ENCODE data around the gene IL17RE.

IL17RE gene

GRCh38 chr3:9912294-9912935 lies 9.8 kb downstream of the IL17RE start:
- TF ChIP-seq TAF1 (IDR thresholded peaks at IDR 0.05; ENCODE audit: borderline replicate concordance, insufficient read depth, low read length) (no peak), FOXP2 (optimal IDR thresholded peaks at IDR 0.05; ENCODE audit: borderline replicate concordance, extremely low read depth, extremely low read length, insufficient read depth) (no peak), SIN3A (IDR thresholded peaks at IDR 0.05; ENCODE audit: borderline replicate concordance, insufficient read depth, low read length) (no peak), POLR2AphosphoS5 (IDR thresholded peaks at IDR 0.05; ENCODE audit: low read depth, low read length) (no peak), REST (IDR thresholded peaks at IDR 0.05; ENCODE audit: insufficient read depth in 1 of 2, low read depth in 2 of 2, low read length in 2 of 2) (no peak)

GRCh38 chr3:9913601-9914000 lies 11.0 kb downstream of the IL17RE start:
- no peak for TF ChIP-seq REST (IDR thresholded peaks at IDR 0.05; ENCODE audit: insufficient read depth in 1 of 2, low read depth in 2 of 2, low read length in 2 of 2)
- no peak for TF ChIP-seq SIN3A (IDR thresholded peaks at IDR 0.05; ENCODE audit: borderline replicate concordance, insufficient read depth, low read length)
- no peak for TF ChIP-seq POLR2AphosphoS5 (IDR thresholded peaks at IDR 0.05; ENCODE audit: low read depth, low read length)
- no peak for TF ChIP-seq TAF1 (IDR thresholded peaks at IDR 0.05; ENCODE audit: borderline replicate concordance, insufficient read depth, low read length)

GRCh38 chr3:9914011-9914410 lies 11.4 kb downstream of the IL17RE start:
- TF ChIP-seq SIN3A (IDR thresholded peaks at IDR 0.05; ENCODE audit: borderline replicate concordance, insufficient read depth, low read length), result no peak
- TF ChIP-seq POLR2AphosphoS5 (IDR thresholded peaks at IDR 0.05; ENCODE audit: low read depth, low read length), result no peak
- TF ChIP-seq TAF1 (IDR thresholded peaks at IDR 0.05; ENCODE audit: borderline replicate concordance, insufficient read depth, low read length), result no peak
- no peak for TF ChIP-seq REST (IDR thresholded peaks at IDR 0.05; ENCODE audit: insufficient read depth in 1 of 2, low read depth in 2 of 2, low read length in 2 of 2)
- TF ChIP-seq FOXP2 (optimal IDR thresholded peaks at IDR 0.05; ENCODE audit: borderline replicate concordance, extremely low read depth, extremely low read length, insufficient read depth), result no peak

GRCh38 chr3:9914559-9915253 lies 12.1 kb downstream of the IL17RE start:
- TF ChIP-seq TAF1 (IDR thresholded peaks at IDR 0.05; ENCODE audit: borderline replicate concordance, insufficient read depth, low read length), result no peak
- TF ChIP-seq POLR2AphosphoS5 (IDR thresholded peaks at IDR 0.05; ENCODE audit: low read depth, low read length), result no peak
- no peak for TF ChIP-seq FOXP2 (optimal IDR thresholded peaks at IDR 0.05; ENCODE audit: borderline replicate concordance, extremely low read depth, extremely low read length, insufficient read depth)
- no peak for TF ChIP-seq REST (IDR thresholded peaks at IDR 0.05; ENCODE audit: insufficient read depth in 1 of 2, low read depth in 2 of 2, low read length in 2 of 2)
- no peak for TF ChIP-seq SIN3A (IDR thresholded peaks at IDR 0.05; ENCODE audit: borderline replicate concordance, insufficient read depth, low read length)

All from PFSK-1 (cell line).